Uterus (tissue), 4 donors: ENCODE data around the gene BLMH. TPM values are rescaled to one million over a fixed set of nuclear protein-coding genes. Genes with fewer than 3 reads are reported as not detected.
"Not testable (repeated sequence)": the region's sequence is repeated elsewhere in the genome, so short reads cannot be mapped to it uniquely, and the experiment has no call there.

Source experiments
- DNase-seq, 2 donors: peaks; one replicate each; pipeline ENCODE4 v3.0.0-alpha.2; 2019 to 2020
- H3K27ac ChIP-seq, 2 donors: fragments of 200-600 bp; sonication (generic); 1 replicate in 1 of 2; 2 replicates in 1 of 2; pipeline ENCODE4 v1.5.1; 2016 to 2018
- H3K27me3 ChIP-seq, 2 donors: fragments of 200-600 bp; sonication (generic); one replicate each; pipeline ENCODE4 v1.5.1; 2018 to 2019; ENCODE audit warnings: control low read depth in 1 of 2
- H3K36me3 ChIP-seq, 2 donors: fragments of 200-600 bp; sonication (generic); one replicate each; pipeline ENCODE4 v1.5.1; 2019; ENCODE audit warnings: control low read depth in 1 of 2
- H3K4me1 ChIP-seq, 2 donors: fragments of 200-600 bp; sonication (generic); one replicate each; pipeline ENCODE4 v1.5.1; 2018 to 2019; ENCODE audit warnings: control low read depth in 1 of 2
- H3K4me3 ChIP-seq, 2 donors: fragments of 200-600 bp; sonication (generic); 1 replicate in 1 of 2; 2 replicates in 1 of 2; pipeline ENCODE4 v1.5.1; 2018 to 2019; ENCODE audit warnings: mild to moderate bottlenecking in 1 of 2
- H3K9me3 ChIP-seq, 2 donors: fragments of 200-600 bp; sonication (generic); one replicate each; pipeline ENCODE4 v1.5.1; 2019; ENCODE audit warnings: control low read depth in 1 of 2
- CTCF ChIP-seq, 4 experiments: fragments of 200-600 bp in 2 of 4; fragments of 450-650 bp in 2 of 4; sonication (generic) in 2 of 4; IDR thresholded peaks; one replicate each; pipeline ENCODE4 v1.5.1; 2016 to 2019; ENCODE audit warnings: antibody characterized with exemption in 4 of 4, mild to moderate bottlenecking in 2 of 4, moderate library complexity in 1 of 4
- POLR2A ChIP-seq, 2 donors: fragments of 450-650 bp; IDR thresholded peaks; one replicate each; pipeline ENCODE4 v1.6.1; 2016; ENCODE audit warnings: antibody characterized with exemption in 2 of 2, mild to moderate bottlenecking in 1 of 2, moderate library complexity in 1 of 2
- intact Hi-C: fragments of 100-400 bp; cut with DNase I; formaldehyde crosslinking; loops from one replicate; pipeline ENCODE4 v1.15.1; 2023; ENCODE audit warnings: low total_unique reads
- total RNA-seq, 4 donors: library from RNA; depleted of rRNA in 3 of 4; stranded (reverse); fragments of >200 nt in 3 of 4; gene quantifications; one replicate each; pipeline versions ENCODE4 v1.1.0 to v1.2.4, GENCODE V29; 2014 to 2023
- donor health status: DM: yes; HTN: yes; CAD: no.

The BLMH gene
- total RNA-seq, 4 donors from 2014 or later: 13.6 to 68.8 (median 33.3) TPM

GRCh38 chr17:30208214-30208613 lies 83.5 kb downstream of the BLMH start:
- Histone ChIP-seq H3K27ac (no peak overlapping the region), H3K4me1 (no peaks in the 10 kb centered on the region), H3K36me3 (no peaks in the 10 kb centered on the region), H3K27me3 (no peaks in the 10 kb centered on the region), H3K4me3 (no peak overlapping the region), H3K9me3 (no peaks in the 10 kb centered on the region)
- no peak for TF ChIP-seq CTCF (IDR thresholded peaks at IDR 0.05)
- no peak for TF ChIP-seq POLR2A (IDR thresholded peaks at IDR 0.05)
- no peak for DNase-seq
- intact Hi-C loops: no loop called here

- Histone ChIP-seq H3K36me3 (no peaks in the 10 kb centered on the region), H3K4me1 (no peaks in the 10 kb centered on the region), H3K27me3 (no peaks in the 10 kb centered on the region), H3K4me3 (no peak overlapping the region), H3K9me3 (no peaks in the 10 kb centered on the region), H3K27ac (no peak overlapping the region)
- no peak for DNase-seq
- intact Hi-C loops: no loop called here
- no peak for TF ChIP-seq POLR2A (IDR thresholded peaks at IDR 0.05)
- no peak for TF ChIP-seq CTCF (IDR thresholded peaks at IDR 0.05)
Measured at GRCh38 chr17:30207655-30208054, 84.1 kb downstream of the BLMH start.

DNA sequence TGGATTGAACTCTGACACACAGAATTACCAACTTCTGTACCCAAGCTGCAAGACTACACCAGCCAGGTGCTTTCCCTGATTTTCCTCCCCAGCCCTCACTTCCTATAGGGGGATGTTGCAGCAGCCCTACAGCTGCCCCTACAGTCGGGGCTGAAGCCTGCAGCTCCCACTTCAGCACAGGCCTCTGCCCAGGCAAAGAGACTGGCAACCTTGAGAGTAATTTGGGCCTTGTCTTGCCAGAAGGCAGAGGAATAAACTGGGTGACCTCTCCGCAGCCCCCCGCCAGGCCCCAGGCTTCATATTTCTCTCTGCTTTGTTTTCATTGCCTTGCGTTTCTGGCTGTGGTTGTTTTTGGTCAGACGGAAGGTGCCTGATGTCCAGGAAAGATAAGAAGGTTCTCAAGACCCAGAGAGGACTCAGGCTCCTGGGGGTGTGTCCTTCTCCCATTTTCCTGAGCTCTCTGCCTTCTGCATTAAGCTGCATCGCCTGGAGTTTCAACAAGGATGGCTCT lies 88.2 kb downstream of the BLMH start:
- Histone ChIP-seq H3K4me1 (no peaks in the 10 kb centered on the region), H3K36me3 (no peaks in the 10 kb centered on the region), H3K9me3 (no peaks in the 10 kb centered on the region), H3K4me3 (no peak overlapping the region), H3K27ac (no peak overlapping the region), H3K27me3 (no peaks in the 10 kb centered on the region)
- intact Hi-C loops: no loop called here
- no peak for TF ChIP-seq POLR2A (IDR thresholded peaks at IDR 0.05)
- TF ChIP-seq CTCF (IDR thresholded peaks at IDR 0.05): no peak
- DNase-seq: no peak

GRCh38 chr17:30200656-30201055 lies 91.1 kb downstream of the BLMH start:
- DNase-seq, intact Hi-C loops, H3K9me3 ChIP-seq: not testable (repeated sequence)

DNA sequence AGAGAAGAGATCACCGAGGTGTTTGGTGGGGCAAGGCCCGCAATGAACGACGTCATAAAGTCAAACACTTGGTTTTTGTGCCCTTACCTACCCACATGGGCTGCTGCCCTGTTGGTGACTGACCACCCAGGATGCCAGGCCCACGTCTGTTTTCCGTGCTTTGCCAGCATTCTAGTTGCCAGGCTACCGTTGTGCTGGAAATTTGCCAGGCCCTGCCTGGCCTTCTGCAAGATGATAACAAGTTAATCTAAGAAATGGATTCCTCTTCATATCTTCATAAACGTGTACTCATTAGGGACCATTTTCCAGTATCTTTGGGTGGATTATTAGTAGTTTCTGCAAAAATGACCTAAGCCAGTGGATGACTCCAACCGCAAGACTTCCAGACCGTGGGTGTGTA lies 91.6 kb downstream of the BLMH start:
- TF ChIP-seq POLR2A (IDR thresholded peaks at IDR 0.05) (no peak), CTCF (IDR thresholded peaks at IDR 0.05) (no peak)
- no peak for DNase-seq
- Histone ChIP-seq H3K27me3 (no peaks in the 10 kb centered on the region), H3K4me1 (no peaks in the 10 kb centered on the region), H3K36me3 (no peaks in the 10 kb centered on the region), H3K27ac (no peak overlapping the region), H3K9me3 (no peaks in the 10 kb centered on the region), H3K4me3 (no peak overlapping the region)
- intact Hi-C loops: no loop called here

More at GRCh38 chr17:30200656-30201055, 91.1 kb downstream of the BLMH start:
- H3K36me3 ChIP-seq, H3K27ac ChIP-seq, H3K27me3 ChIP-seq, H3K4me1 ChIP-seq, H3K4me3 ChIP-seq: not testable (repeated sequence)

DNA sequence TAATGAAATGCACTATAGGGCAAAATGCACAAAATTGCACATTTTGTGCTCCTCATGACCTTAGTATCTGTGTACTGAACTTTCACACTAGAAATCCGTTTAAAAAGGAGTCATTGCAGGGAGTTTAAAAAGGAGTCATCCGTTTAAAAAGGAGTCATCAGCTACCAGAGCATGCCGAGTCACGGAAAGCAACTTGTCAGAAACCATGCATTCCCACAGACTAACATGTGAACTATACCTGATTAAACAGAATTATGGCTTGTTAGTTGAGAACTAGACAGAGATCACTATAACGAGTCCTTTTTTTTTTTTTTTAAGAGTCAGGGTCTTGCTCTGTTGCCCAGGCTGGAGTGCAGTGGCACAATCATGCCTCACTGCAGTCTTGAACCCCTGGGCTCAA lies 92.1 kb downstream of the BLMH start:
- H3K4me1 ChIP-seq: no peaks in the 10 kb centered on the region
- intact Hi-C loops: no loop called here
- no peak for DNase-seq
- no peaks in the 10 kb centered on the region for H3K9me3 ChIP-seq
- TF ChIP-seq CTCF (IDR thresholded peaks at IDR 0.05) (no peak), POLR2A (IDR thresholded peaks at IDR 0.05) (no peak)
- H3K36me3 ChIP-seq: no peaks in the 10 kb centered on the region
- no peak overlapping the region for H3K4me3 ChIP-seq
- no peak overlapping the region for H3K27ac ChIP-seq
- no peaks in the 10 kb centered on the region for H3K27me3 ChIP-seq
